Activated naive CD8-positive, alpha-beta T cell treated with anti-CD3 and anti-CD28 coated beads for 36 hours (primary cell): Measurements from ENCODE around the gene ACAN. TPM values are rescaled to one million over a fixed set of nuclear protein-coding genes. Genes with fewer than 3 reads are reported as not detected.

ENCODE experiments used
- DNase-seq: peaks from one replicate; pipeline ENCODE4 v3.0.0; 2021
- H3K27ac Mint-ChIP-seq: one replicate; pipeline ENCODE4 v1.8.0; 2022; ENCODE audit warnings: mild to moderate bottlenecking, moderate library complexity, mixed read lengths
- H3K27me3 Mint-ChIP-seq: one replicate; pipeline ENCODE4 v1.8.0; 2022; ENCODE audit warnings: mild to moderate bottlenecking, mixed read lengths
- H3K36me3 Mint-ChIP-seq: one replicate; pipeline ENCODE4 v1.8.0; 2021; ENCODE audit warnings: mild to moderate bottlenecking, mixed read lengths
- H3K4me1 Mint-ChIP-seq: one replicate; pipeline ENCODE4 v1.8.0; 2021; ENCODE audit warnings: mixed read lengths
- H3K4me3 Mint-ChIP-seq: one replicate; pipeline ENCODE4 v1.8.0; 2022; ENCODE audit warnings: mild to moderate bottlenecking, moderate library complexity, mixed read lengths
- H3K9me3 Mint-ChIP-seq: one replicate; pipeline ENCODE4 v1.8.0; 2022; ENCODE audit warnings: mixed read lengths
- total RNA-seq, 2 experiments: library from RNA; stranded (reverse); gene quantifications; one replicate each; pipeline ENCODE4 v1.2.3, GENCODE V29; 2021

ACAN gene
- total RNA-seq, 2 experiments from 2014 or later, result not detected

GRCh38 chr15:88844749-88845386 is 41.6 kb downstream of the ACAN start:
- Mint-ChIP-seq H3K4me3 (no peak overlapping the region), H3K36me3 (no peaks in the 10 kb centered on the region), H3K9me3 (no peaks in the 10 kb centered on the region), H3K27me3 (no peaks in the 10 kb centered on the region), H3K4me1 (peaks cover 10% of the 10 kb centered on the region), H3K27ac (peak overlapping the region; percentile 73)
- DNase-seq, result no peak

- Mint-ChIP-seq H3K9me3 (no peaks in the 10 kb centered on the region), H3K4me3 (no peak overlapping the region), H3K36me3 (no peaks in the 10 kb centered on the region), H3K4me1 (peaks cover 10% of the 10 kb centered on the region), H3K27me3 (peaks cover 3% of the 10 kb centered on the region), H3K27ac (peak overlapping the region; percentile 23)
- no peak for DNase-seq
These were observed 42.4 kb downstream of the ACAN start for GRCh38 chr15:88845616-88846015.

- Mint-ChIP-seq H3K9me3 (no peaks in the 10 kb centered on the region), H3K36me3 (no peaks in the 10 kb centered on the region), H3K4me1 (peaks cover 10% of the 10 kb centered on the region), H3K27me3 (peaks cover 9% of the 10 kb centered on the region), H3K4me3 (no peak overlapping the region), H3K27ac (no peak overlapping the region)
- no peak for DNase-seq
These were observed 43.9 kb downstream of the ACAN start for GRCh38 chr15:88847144-88847543.

- Mint-ChIP-seq H3K27me3 (peaks cover 9% of the 10 kb centered on the region), H3K9me3 (no peaks in the 10 kb centered on the region), H3K4me1 (peaks cover 10% of the 10 kb centered on the region), H3K4me3 (no peak overlapping the region), H3K36me3 (no peaks in the 10 kb centered on the region), H3K27ac (no peak overlapping the region)
- DNase-seq, result no peak
These were observed 45.0 kb downstream of the ACAN start for GRCh38 chr15:88848203-88848602.

GRCh38 chr15:88849376-88850072 is 46.3 kb downstream of the ACAN start:
- Mint-ChIP-seq H3K27me3 (peaks cover 9% of the 10 kb centered on the region), H3K4me1 (peaks cover 7% of the 10 kb centered on the region), H3K36me3 (peaks cover 1% of the 10 kb centered on the region), H3K4me3 (no peak overlapping the region), H3K27ac (no peak overlapping the region), H3K9me3 (peaks cover 1% of the 10 kb centered on the region)
- DNase-seq, result no peak

GRCh38 chr15:88852476-88852875 is 49.2 kb downstream of the ACAN start:
- H3K27me3 Mint-ChIP-seq, result peaks cover 9% of the 10 kb centered on the region
- no peak overlapping the region for H3K27ac Mint-ChIP-seq
- H3K36me3 Mint-ChIP-seq, result peaks cover 4% of the 10 kb centered on the region
- H3K4me3 Mint-ChIP-seq, result no peak overlapping the region
- peaks cover 7% of the 10 kb centered on the region for H3K9me3 Mint-ChIP-seq
- H3K4me1 Mint-ChIP-seq, result no peaks in the 10 kb centered on the region
- no peak for DNase-seq

- H3K4me1 Mint-ChIP-seq, result peaks cover 3% of the 10 kb centered on the region
- H3K27me3 Mint-ChIP-seq, result no peaks in the 10 kb centered on the region
- DNase-seq, result no peak
- H3K27ac Mint-ChIP-seq, result no peak overlapping the region
- H3K4me3 Mint-ChIP-seq, result no peak overlapping the region
- peaks cover 4% of the 10 kb centered on the region for H3K36me3 Mint-ChIP-seq
- H3K9me3 Mint-ChIP-seq, result peaks cover 7% of the 10 kb centered on the region
These were observed 55.7 kb downstream of the ACAN start for GRCh38 chr15:88858934-88859333.

- no peak overlapping the region for H3K27ac Mint-ChIP-seq
- H3K9me3 Mint-ChIP-seq, result peaks cover 5% of the 10 kb centered on the region
- no peak for DNase-seq
- peaks cover 2% of the 10 kb centered on the region for H3K36me3 Mint-ChIP-seq
- peaks cover 3% of the 10 kb centered on the region for H3K4me1 Mint-ChIP-seq
- H3K4me3 Mint-ChIP-seq, result no peak overlapping the region
- H3K27me3 Mint-ChIP-seq, result no peaks in the 10 kb centered on the region
These were observed 56.3 kb downstream of the ACAN start for GRCh38 chr15:88859550-88859949.

- no peaks in the 10 kb centered on the region for H3K9me3 Mint-ChIP-seq
- H3K4me3 Mint-ChIP-seq, result no peak overlapping the region
- no peaks in the 10 kb centered on the region for H3K36me3 Mint-ChIP-seq
- no peak overlapping the region for H3K27ac Mint-ChIP-seq
- H3K27me3 Mint-ChIP-seq, result no peaks in the 10 kb centered on the region
- peaks cover 3% of the 10 kb centered on the region for H3K4me1 Mint-ChIP-seq
- DNase-seq, result no peak
These were observed 57.0 kb downstream of the ACAN start for GRCh38 chr15:88860212-88860611.

- Mint-ChIP-seq H3K36me3 (no peaks in the 10 kb centered on the region), H3K27me3 (no peaks in the 10 kb centered on the region), H3K4me3 (no peak overlapping the region), H3K27ac (no peak overlapping the region), H3K9me3 (no peaks in the 10 kb centered on the region), H3K4me1 (peaks cover 3% of the 10 kb centered on the region)
- DNase-seq, result no peak
These were observed 60.2 kb downstream of the ACAN start for GRCh38 chr15:88863412-88863811.

GRCh38 chr15:88864861-88865497 is 61.7 kb downstream of the ACAN start:
- H3K27ac Mint-ChIP-seq, result no peak overlapping the region
- no peak overlapping the region for H3K4me3 Mint-ChIP-seq
- no peaks in the 10 kb centered on the region for H3K36me3 Mint-ChIP-seq
- no peaks in the 10 kb centered on the region for H3K9me3 Mint-ChIP-seq
- H3K4me1 Mint-ChIP-seq, result peaks cover 3% of the 10 kb centered on the region
- no peak for DNase-seq
- no peaks in the 10 kb centered on the region for H3K27me3 Mint-ChIP-seq

- Mint-ChIP-seq H3K9me3 (no peaks in the 10 kb centered on the region), H3K4me1 (peaks cover 3% of the 10 kb centered on the region), H3K4me3 (no peak overlapping the region), H3K36me3 (no peaks in the 10 kb centered on the region), H3K27me3 (no peaks in the 10 kb centered on the region), H3K27ac (no peak overlapping the region)
- DNase-seq, result no peak
These were observed 62.4 kb downstream of the ACAN start for GRCh38 chr15:88865498-88866099.

- H3K27ac Mint-ChIP-seq, result no peak overlapping the region
- no peaks in the 10 kb centered on the region for H3K9me3 Mint-ChIP-seq
- H3K27me3 Mint-ChIP-seq, result no peaks in the 10 kb centered on the region
- H3K36me3 Mint-ChIP-seq, result no peaks in the 10 kb centered on the region
- peaks cover 3% of the 10 kb centered on the region for H3K4me1 Mint-ChIP-seq
- no peak for DNase-seq
- H3K4me3 Mint-ChIP-seq, result no peak overlapping the region
These were observed 63.2 kb downstream of the ACAN start for GRCh38 chr15:88866295-88866881.

GRCh38 chr15:88871313-88871712 is 68.1 kb downstream of the ACAN start:
- H3K9me3 Mint-ChIP-seq, result no peaks in the 10 kb centered on the region
- H3K36me3 Mint-ChIP-seq, result peaks cover 4% of the 10 kb centered on the region
- no peak overlapping the region for H3K4me3 Mint-ChIP-seq
- no peaks in the 10 kb centered on the region for H3K4me1 Mint-ChIP-seq
- no peak overlapping the region for H3K27ac Mint-ChIP-seq
- H3K27me3 Mint-ChIP-seq, result no peaks in the 10 kb centered on the region
- no peak for DNase-seq

GRCh38 chr15:88872106-88872505 is 68.9 kb downstream of the ACAN start:
- Mint-ChIP-seq H3K27me3 (no peaks in the 10 kb centered on the region), H3K4me1 (no peaks in the 10 kb centered on the region), H3K4me3 (no peak overlapping the region), H3K9me3 (no peaks in the 10 kb centered on the region), H3K36me3 (peaks cover 6% of the 10 kb centered on the region), H3K27ac (no peak overlapping the region)
- no peak for DNase-seq
